Vagina (tissue), 2 donors: Measurements from ENCODE around the gene PDCD10.

ENCODE experiments used
- POLR2A ChIP-seq, 2 donors: fragments of 450-650 bp; IDR thresholded peaks; one replicate each; pipeline ENCODE4 v1.6.1; 2017; ENCODE audit warnings: antibody characterized with exemption in 2 of 2, mild to moderate bottlenecking in 2 of 2, moderate library complexity in 2 of 2
- TF ChIP-seq, protein P1 (sequence below), 3 experiments: fragments of 450-650 bp in 2 of 3; fragments of 200-600 bp in 1 of 3; sonication (generic) in 1 of 3; IDR thresholded peaks; one replicate each; pipeline ENCODE4 v1.5.1; 2017 to 2019; ENCODE audit warnings: antibody characterized with exemption in 3 of 3, mild to moderate bottlenecking in 2 of 3, moderate library complexity in 2 of 3

DNA sequence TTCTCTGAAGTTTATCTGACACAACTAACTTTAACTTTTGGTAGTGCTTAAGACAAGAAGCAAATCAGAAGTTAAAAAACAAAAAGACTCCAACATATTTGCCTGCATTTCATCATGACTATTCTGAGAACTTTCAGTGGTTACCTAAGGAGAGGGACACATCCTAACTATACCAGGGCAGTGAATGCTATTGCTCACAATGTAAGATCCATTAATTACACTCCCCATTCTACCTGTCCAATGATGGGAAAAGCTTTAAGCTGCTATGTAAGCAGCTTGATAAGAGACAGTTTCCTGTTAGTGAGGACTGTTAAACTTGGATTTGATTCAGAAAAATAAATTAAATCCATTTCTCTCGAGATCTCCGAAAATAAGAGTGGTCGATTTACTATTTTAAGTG is 38.3 kb upstream of the PDCD10 start:
- no peak for TF ChIP-seq POLR2A (IDR thresholded peaks at IDR 0.05)
- TF ChIP-seq, protein P1, sequence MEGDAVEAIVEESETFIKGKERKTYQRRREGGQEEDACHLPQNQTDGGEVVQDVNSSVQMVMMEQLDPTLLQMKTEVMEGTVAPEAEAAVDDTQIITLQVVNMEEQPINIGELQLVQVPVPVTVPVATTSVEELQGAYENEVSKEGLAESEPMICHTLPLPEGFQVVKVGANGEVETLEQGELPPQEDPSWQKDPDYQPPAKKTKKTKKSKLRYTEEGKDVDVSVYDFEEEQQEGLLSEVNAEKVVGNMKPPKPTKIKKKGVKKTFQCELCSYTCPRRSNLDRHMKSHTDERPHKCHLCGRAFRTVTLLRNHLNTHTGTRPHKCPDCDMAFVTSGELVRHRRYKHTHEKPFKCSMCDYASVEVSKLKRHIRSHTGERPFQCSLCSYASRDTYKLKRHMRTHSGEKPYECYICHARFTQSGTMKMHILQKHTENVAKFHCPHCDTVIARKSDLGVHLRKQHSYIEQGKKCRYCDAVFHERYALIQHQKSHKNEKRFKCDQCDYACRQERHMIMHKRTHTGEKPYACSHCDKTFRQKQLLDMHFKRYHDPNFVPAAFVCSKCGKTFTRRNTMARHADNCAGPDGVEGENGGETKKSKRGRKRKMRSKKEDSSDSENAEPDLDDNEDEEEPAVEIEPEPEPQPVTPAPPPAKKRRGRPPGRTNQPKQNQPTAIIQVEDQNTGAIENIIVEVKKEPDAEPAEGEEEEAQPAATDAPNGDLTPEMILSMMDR (IDR thresholded peaks at IDR 0.05) = no peak
